GM12878 (cell line): ENCODE results near the gene NPAS4. TPM values are rescaled to one million over a fixed set of nuclear protein-coding genes. Genes with fewer than 3 reads are reported as not detected.

ENCODE experiments used
- CEBPB ChIP-seq, 2 experiments: fragments of 150-350 bp in 1 of 2; IDR thresholded peaks; 2 replicates each; pipeline ENCODE4 v1.6.1; 2012 to 2014; ENCODE audit warnings: low read depth in 2 of 2, low read length in 2 of 2, borderline replicate concordance in 1 of 2, inconsistent platforms in 1 of 2
- CHD2 ChIP-seq: IDR thresholded peaks from 2 replicates; pipeline ENCODE4 v1.6.1; 2011; ENCODE audit warnings: low read depth, low read length, improper control_type of control experiment, borderline replicate concordance
- IKZF2 ChIP-seq, 2 experiments: fragments of 450-650 bp; IDR thresholded peaks; 2 replicates each; pipeline ENCODE4 v1.6.1; 2017; ENCODE audit warnings: mild to moderate bottlenecking in 2 of 2, moderate library complexity in 2 of 2
- JUND ChIP-seq: IDR thresholded peaks from 2 replicates; pipeline ENCODE4 v1.6.1; 2012; ENCODE audit warnings: low read depth, mild to moderate bottlenecking, low read length, improper control_type of control experiment, moderate library complexity
- KAT2A ChIP-seq: conservative IDR thresholded peaks from 2 replicates; pipeline ENCODE4 v1.6.1; 2011; ENCODE audit warnings: low read depth, low read length; ENCODE audit not compliant: control insufficient read depth
- MEF2B ChIP-seq: fragments of 450-650 bp; IDR thresholded peaks from 2 replicates; pipeline ENCODE4 v1.6.1; 2018; ENCODE audit warnings: mild to moderate bottlenecking, moderate library complexity; ENCODE audit not compliant: partially characterized antibody, poor library complexity, severe bottlenecking
- MTA2 ChIP-seq: fragments of 450-650 bp; IDR thresholded peaks from 2 replicates; pipeline ENCODE4 v1.6.1; 2016; ENCODE audit warnings: low read depth, mild to moderate bottlenecking, moderate library complexity
- POU2F2 ChIP-seq: IDR thresholded peaks from 3 replicates; pipeline ENCODE4 v1.6.1; 2011; ENCODE audit warnings: low read depth, mild to moderate bottlenecking, low read length, borderline replicate concordance
- SREBF2 ChIP-seq: IDR thresholded peaks from 2 replicates; pipeline ENCODE4 v1.6.1; 2012; ENCODE audit warnings: mild to moderate bottlenecking, low read length
- SRF ChIP-seq, 2 experiments: IDR thresholded peaks; 2 replicates each; pipeline ENCODE4 v1.6.1; 2011; ENCODE audit warnings: low read depth in 2 of 2, low read length in 2 of 2, mild to moderate bottlenecking in 1 of 2, moderate library complexity in 1 of 2
- ZNF384 ChIP-seq: IDR thresholded peaks from 2 replicates; pipeline ENCODE4 v1.6.1; 2012; ENCODE audit warnings: low read depth, mild to moderate bottlenecking, low read length, improper control_type of control experiment, borderline replicate concordance
- ZNF622 ChIP-seq: fragments of 450-650 bp; IDR thresholded peaks from 2 replicates; pipeline ENCODE4 v1.6.1; 2017; ENCODE audit warnings: mild to moderate bottlenecking, inconsistent platforms
- polyA plus RNA-seq, 11 experiments: library from polyadenylated mRNA; depleted of rRNA in 4 of 11; unstranded in 6 of 11; stranded (reverse) in 5 of 11; fragments of >200 nt; fragmentation: Nextera tagmentation in 4 of 11; fragmentation: Illumina TruSeq in 1 of 11; extraction: Ambion mirVana in 4 of 11; extraction: Trizol in 1 of 11; gene quantifications; 1 replicate in 1 of 11; 2 replicates in 10 of 11; pipeline versions ENCODE4 v1.2.1 to v1.2.3, GENCODE V29; 2011 to 2016; ENCODE audit warnings: inconsistent platforms in 2 of 11, missing spikeins in 2 of 11, low read depth in 1 of 11
- total RNA-seq, 4 experiments: library from RNA; depleted of rRNA in 3 of 4; stranded (reverse); fragments of >200 nt in 3 of 4; fragmentation: Illumina TruSeq in 1 of 4; extraction: Trizol in 1 of 4; gene quantifications; 2 replicates each; pipeline versions ENCODE4 v1.2.1 to v1.2.3, GENCODE V29; 2013 to 2021
- TF ChIP-seq, protein P1 (sequence below): IDR thresholded peaks from 2 replicates; pipeline ENCODE4 v1.6.1; 2012; ENCODE audit warnings: improper control_type of control experiment, low read depth, low read length; ENCODE audit not compliant: insufficient replicate concordance
- TF ChIP-seq, protein P2 (sequence below): fragments of 450-650 bp; formaldehyde crosslinking; IDR thresholded peaks from 2 replicates; pipeline ENCODE4 v1.4.0; 2022; ENCODE audit warnings: mild to moderate bottlenecking, moderate library complexity
- TF ChIP-seq, protein P3 (sequence below): fragments of 450-650 bp; IDR thresholded peaks from 2 replicates; pipeline ENCODE4 v1.6.1; 2017; ENCODE audit warnings: mild to moderate bottlenecking, moderate library complexity

The NPAS4 gene
- total and polyA plus RNA-seq, 10 of the 15 experiments (the other 5 are each of a cell fraction or from before 2014, with no cell fraction given) = 0.03 to 0.18 (median 0.06) TPM; not detected in 7

DNA sequence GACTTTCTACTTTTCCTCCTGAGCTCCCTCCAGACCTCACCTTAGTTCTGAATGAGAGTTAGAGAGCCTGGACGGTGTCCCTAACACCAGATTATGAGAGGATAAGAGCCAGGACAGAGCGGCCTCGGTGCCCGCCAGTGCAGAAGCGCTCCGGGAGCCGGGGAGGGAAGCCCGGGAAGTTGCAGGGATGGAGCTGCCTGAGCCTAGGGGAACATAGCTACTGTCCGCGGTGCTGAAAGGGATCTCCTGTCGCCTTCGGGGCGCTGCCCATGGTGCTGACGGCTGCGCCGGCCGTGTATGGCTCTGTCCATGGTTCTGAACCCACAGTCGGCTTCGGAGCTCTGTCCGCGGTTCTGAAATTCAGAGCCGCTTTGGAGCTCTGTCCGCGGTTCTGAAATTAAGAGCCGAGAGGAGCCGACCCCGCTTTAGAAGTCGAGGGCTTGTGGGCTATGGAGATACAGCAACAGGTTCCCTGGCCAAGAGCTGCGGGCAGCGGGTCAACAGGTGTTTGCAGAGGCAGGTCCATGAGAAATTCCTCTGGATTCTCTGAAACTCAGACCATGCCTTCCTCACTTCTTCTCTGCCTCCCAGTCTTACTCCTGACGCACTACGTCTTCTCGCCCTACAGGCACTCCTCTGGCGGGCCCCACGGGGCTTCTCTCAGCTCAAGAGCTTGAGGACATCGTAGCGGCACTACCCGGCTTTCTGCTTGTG is 814 bp downstream of the NPAS4 start (continued):
- TF ChIP-seq, protein P1, sequence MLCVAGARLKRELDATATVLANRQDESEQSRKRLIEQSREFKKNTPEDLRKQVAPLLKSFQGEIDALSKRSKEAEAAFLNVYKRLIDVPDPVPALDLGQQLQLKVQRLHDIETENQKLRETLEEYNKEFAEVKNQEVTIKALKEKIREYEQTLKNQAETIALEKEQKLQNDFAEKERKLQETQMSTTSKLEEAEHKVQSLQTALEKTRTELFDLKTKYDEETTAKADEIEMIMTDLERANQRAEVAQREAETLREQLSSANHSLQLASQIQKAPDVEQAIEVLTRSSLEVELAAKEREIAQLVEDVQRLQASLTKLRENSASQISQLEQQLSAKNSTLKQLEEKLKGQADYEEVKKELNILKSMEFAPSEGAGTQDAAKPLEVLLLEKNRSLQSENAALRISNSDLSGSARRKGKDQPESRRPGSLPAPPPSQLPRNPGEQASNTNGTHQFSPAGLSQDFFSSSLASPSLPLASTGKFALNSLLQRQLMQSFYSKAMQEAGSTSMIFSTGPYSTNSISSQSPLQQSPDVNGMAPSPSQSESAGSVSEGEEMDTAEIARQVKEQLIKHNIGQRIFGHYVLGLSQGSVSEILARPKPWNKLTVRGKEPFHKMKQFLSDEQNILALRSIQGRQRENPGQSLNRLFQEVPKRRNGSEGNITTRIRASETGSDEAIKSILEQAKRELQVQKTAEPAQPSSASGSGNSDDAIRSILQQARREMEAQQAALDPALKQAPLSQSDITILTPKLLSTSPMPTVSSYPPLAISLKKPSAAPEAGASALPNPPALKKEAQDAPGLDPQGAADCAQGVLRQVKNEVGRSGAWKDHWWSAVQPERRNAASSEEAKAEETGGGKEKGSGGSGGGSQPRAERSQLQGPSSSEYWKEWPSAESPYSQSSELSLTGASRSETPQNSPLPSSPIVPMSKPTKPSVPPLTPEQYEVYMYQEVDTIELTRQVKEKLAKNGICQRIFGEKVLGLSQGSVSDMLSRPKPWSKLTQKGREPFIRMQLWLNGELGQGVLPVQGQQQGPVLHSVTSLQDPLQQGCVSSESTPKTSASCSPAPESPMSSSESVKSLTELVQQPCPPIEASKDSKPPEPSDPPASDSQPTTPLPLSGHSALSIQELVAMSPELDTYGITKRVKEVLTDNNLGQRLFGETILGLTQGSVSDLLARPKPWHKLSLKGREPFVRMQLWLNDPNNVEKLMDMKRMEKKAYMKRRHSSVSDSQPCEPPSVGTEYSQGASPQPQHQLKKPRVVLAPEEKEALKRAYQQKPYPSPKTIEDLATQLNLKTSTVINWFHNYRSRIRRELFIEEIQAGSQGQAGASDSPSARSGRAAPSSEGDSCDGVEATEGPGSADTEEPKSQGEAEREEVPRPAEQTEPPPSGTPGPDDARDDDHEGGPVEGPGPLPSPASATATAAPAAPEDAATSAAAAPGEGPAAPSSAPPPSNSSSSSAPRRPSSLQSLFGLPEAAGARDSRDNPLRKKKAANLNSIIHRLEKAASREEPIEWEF = no peak
- TF ChIP-seq MEF2B (peak; percentile 13), SRF (IDR thresholded peaks at IDR 0.05; ENCODE audit: low read depth in 2 of 2, low read length in 2 of 2) (peak in 1 of 2 experiments; percentile 77; a peak in 2 of 4 replicates), JUND (no peak), MTA2 (no peak), POU2F2 (peak; percentile 76; the same call in 2 of the 3 replicates), CHD2 (no peak), SREBF2 (no peak), ZNF622 (no peak), ZNF384 (no peak), KAT2A (no peak), CEBPB (IDR thresholded peaks at IDR 0.05; ENCODE audit: borderline replicate concordance in 1 of 2, low read depth in 2 of 2, low read length in 2 of 2) (peak in 1 of 2 experiments; percentile 6; a peak in 1 of 4 replicates), IKZF2 (IDR thresholded peaks at IDR 0.05) (peak in 1 of 2 experiments; percentile 43; a peak in 1 of 4 replicates)
- TF ChIP-seq, protein P2, sequence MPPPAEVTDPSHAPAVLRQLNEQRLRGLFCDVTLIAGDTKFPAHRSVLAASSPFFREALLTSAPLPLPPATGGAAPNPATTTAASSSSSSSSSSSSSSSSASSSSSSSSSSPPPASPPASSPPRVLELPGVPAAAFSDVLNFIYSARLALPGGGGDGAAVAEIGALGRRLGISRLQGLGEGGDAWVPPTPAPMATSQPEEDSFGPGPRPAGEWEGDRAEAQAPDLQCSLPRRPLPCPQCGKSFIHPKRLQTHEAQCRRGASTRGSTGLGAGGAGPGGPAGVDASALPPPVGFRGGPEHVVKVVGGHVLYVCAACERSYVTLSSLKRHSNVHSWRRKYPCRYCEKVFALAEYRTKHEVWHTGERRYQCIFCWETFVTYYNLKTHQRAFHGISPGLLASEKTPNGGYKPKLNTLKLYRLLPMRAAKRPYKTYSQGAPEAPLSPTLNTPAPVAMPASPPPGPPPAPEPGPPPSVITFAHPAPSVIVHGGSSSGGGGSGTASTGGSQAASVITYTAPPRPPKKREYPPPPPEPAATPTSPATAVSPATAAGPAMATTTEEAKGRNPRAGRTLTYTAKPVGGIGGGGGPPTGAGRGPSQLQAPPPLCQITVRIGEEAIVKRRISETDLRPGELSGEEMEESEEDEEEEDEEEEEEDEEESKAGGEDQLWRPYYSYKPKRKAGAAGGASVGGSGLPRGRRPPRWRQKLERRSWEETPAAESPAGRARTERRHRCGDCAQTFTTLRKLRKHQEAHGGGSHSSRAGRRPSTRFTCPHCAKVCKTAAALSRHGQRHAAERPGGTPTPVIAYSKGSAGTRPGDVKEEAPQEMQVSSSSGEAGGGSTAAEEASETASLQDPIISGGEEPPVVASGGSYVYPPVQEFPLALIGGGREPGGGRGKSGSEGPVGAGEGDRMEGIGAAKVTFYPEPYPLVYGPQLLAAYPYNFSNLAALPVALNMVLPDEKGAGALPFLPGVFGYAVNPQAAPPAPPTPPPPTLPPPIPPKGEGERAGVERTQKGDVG (CRISPR knock-in tag) = peak; percentile 91
- TF ChIP-seq, protein P3, sequence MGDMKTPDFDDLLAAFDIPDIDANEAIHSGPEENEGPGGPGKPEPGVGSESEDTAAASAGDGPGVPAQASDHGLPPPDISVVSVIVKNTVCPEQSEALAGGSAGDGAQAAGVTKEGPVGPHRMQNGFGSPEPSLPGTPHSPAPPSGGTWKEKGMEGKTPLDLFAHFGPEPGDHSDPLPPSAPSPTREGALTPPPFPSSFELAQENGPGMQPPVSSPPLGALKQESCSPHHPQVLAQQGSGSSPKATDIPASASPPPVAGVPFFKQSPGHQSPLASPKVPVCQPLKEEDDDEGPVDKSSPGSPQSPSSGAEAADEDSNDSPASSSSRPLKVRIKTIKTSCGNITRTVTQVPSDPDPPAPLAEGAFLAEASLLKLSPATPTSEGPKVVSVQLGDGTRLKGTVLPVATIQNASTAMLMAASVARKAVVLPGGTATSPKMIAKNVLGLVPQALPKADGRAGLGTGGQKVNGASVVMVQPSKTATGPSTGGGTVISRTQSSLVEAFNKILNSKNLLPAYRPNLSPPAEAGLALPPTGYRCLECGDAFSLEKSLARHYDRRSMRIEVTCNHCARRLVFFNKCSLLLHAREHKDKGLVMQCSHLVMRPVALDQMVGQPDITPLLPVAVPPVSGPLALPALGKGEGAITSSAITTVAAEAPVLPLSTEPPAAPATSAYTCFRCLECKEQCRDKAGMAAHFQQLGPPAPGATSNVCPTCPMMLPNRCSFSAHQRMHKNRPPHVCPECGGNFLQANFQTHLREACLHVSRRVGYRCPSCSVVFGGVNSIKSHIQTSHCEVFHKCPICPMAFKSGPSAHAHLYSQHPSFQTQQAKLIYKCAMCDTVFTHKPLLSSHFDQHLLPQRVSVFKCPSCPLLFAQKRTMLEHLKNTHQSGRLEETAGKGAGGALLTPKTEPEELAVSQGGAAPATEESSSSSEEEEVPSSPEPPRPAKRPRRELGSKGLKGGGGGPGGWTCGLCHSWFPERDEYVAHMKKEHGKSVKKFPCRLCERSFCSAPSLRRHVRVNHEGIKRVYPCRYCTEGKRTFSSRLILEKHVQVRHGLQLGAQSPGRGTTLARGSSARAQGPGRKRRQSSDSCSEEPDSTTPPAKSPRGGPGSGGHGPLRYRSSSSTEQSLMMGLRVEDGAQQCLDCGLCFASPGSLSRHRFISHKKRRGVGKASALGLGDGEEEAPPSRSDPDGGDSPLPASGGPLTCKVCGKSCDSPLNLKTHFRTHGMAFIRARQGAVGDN = no peak
